Spleen (tissue), 11 donors: ENCODE data around the gene CEP128. TPM values are rescaled to one million over a fixed set of nuclear protein-coding genes. Genes with fewer than 3 reads are reported as not detected.

Experiments used
- DNase-seq: peaks from one replicate; pipeline ENCODE4 v3.0.0-alpha.2; 2020
- H3K27ac ChIP-seq, 8 donors: fragments of 200-600 bp; sonication (generic) in 7 of 8; 1 replicate in 4 of 8; 2 replicates in 4 of 8; pipeline versions ENCODE4 v1.5.0 to v1.8.0; 2016 to 2021; ENCODE audit warnings: inconsistent platforms in 4 of 8, mild to moderate bottlenecking in 4 of 8, moderate library complexity in 1 of 8
- H3K27me3 ChIP-seq, 7 donors: fragments of 200-600 bp; sonication (generic) in 6 of 7; replicated peaks in 1 of 7; 1 replicate in 4 of 7; 2 replicates in 3 of 7; pipeline versions ENCODE4 v1.5.0 to v1.8.0; 2016 to 2021; ENCODE audit warnings: inconsistent platforms in 3 of 7, mild to moderate bottlenecking in 1 of 7
- H3K36me3 ChIP-seq, 6 donors: fragments of 200-600 bp; sonication (generic) in 5 of 6; 1 replicate in 4 of 6; 2 replicates in 2 of 6; pipeline versions ENCODE4 v1.5.0 to v1.8.0; 2016 to 2021; ENCODE audit warnings: inconsistent platforms in 2 of 6
- H3K4me1 ChIP-seq, 6 donors: fragments of 200-600 bp; sonication (generic) in 5 of 6; 1 replicate in 3 of 6; 2 replicates in 3 of 6; pipeline versions ENCODE4 v1.5.0 to v1.8.0; 2016 to 2021; ENCODE audit warnings: inconsistent platforms in 3 of 6
- H3K4me3 ChIP-seq, 8 donors: fragments of 200-600 bp; sonication (generic) in 7 of 8; 1 replicate in 4 of 8; 2 replicates in 4 of 8; pipeline versions ENCODE4 v1.5.0 to v1.8.0; 2016 to 2021; ENCODE audit warnings: inconsistent platforms in 4 of 8, mild to moderate bottlenecking in 4 of 8, moderate library complexity in 2 of 8
- H3K9me3 ChIP-seq, 8 donors: fragments of 200-600 bp; sonication (generic) in 7 of 8; 1 replicate in 4 of 8; 2 replicates in 4 of 8; pipeline versions ENCODE4 v1.5.0 to v1.8.0; 2016 to 2021; ENCODE audit warnings: inconsistent platforms in 4 of 8
- CTCF ChIP-seq, 11 experiments: fragments of 200-600 bp in 7 of 11; fragments of 450-650 bp in 4 of 11; sonication (generic) in 4 of 11; IDR thresholded peaks in 8 of 11; conservative IDR thresholded peaks in 3 of 11; 1 replicate in 7 of 11; 2 replicates in 4 of 11; pipeline versions ENCODE4 v1.4.0 to v1.8.0; 2016 to 2021; ENCODE audit warnings: antibody characterized with exemption in 11 of 11, inconsistent platforms in 4 of 11, mild to moderate bottlenecking in 1 of 11
- POLR2A ChIP-seq, 3 donors: fragments of 450-650 bp; IDR thresholded peaks; one replicate each; pipeline ENCODE4 v1.5.1; 2017; ENCODE audit warnings: antibody characterized with exemption in 3 of 3, mild to moderate bottlenecking in 1 of 3
- POLR2AphosphoS5 ChIP-seq, 3 donors: sonication (generic); formaldehyde crosslinking; IDR thresholded peaks; one replicate each; pipeline ENCODE4 v1.5.1; 2017; ENCODE audit warnings: antibody characterized with exemption in 3 of 3
- WGBS, 5 donors: extraction: QIAGEN DNeasy Blood & Tissue Kit in 3 of 5; methylation state at CpG; one replicate each; pipeline versions ENCODE4 v1.1.5 to v1.1.7; 2013 to 2018; 5-methylcytosine and 5-hydroxymethylcytosine counted together
- intact Hi-C: fragments of 100-400 bp; cut with DNase I; formaldehyde crosslinking; loops from one replicate; pipeline ENCODE4 v1.15.0; 2023; ENCODE audit warnings: low total_unique reads
- polyA plus RNA-seq, 3 donors: library from polyadenylated mRNA; stranded (reverse); fragments of 200-250 nt; gene quantifications; one replicate each; pipeline ENCODE4 v1.2.1, GENCODE V29; 2013
- total RNA-seq, 7 donors: library from RNA; depleted of rRNA in 3 of 7; stranded (reverse); fragments of >200 nt in 3 of 7; fragmentation: NEBNext Ultra II Directional in 4 of 7; extraction: Animal tissue kit (Norgen Biotek cat#: 25700) in 4 of 7; gene quantifications; one replicate each; pipeline versions ENCODE4 v1.1.0 to v1.2.1, GENCODE V29; 2016 to 2021
- donor health status: healthy with polysubstance abuse.
- donor health status: DM: no; HTN: no; CAD: no; lungs with moderate emphysema.
- donor health status: DM: no; HTN: no; CAD: no.
- donor health status: Bipolar disorder and iron deficiency.
- donor health status: healthy.
- donor health status: DM: no; HTN: no; CAD: no.
- donor health status: DM: yes; HTN: yes; CAD: no.

CEP128 gene
- total and polyA plus RNA-seq, 10 donors = 1.5 to 34.2 (median 15.7) TPM

- intact Hi-C loops = no loop called here
- no peak overlapping the region for H3K4me3 ChIP-seq
- H3K9me3 ChIP-seq = no peaks in the 10 kb centered on the region
- H3K36me3 ChIP-seq = no peaks in the 10 kb centered on the region
- no peaks in the 10 kb centered on the region for H3K27me3 ChIP-seq
- H3K4me1 ChIP-seq = no peaks in the 10 kb centered on the region
- TF ChIP-seq POLR2A (IDR thresholded peaks at IDR 0.05) (no peak), CTCF (IDR thresholded peaks at IDR 0.05 in 8 of 11, conservative IDR thresholded peaks at IDR 0.05 in 3 of 11) (no peak), POLR2AphosphoS5 (IDR thresholded peaks at IDR 0.05) (no peak)
- no peak for DNase-seq
- H3K27ac ChIP-seq = no peak overlapping the region
- WGBS, 5 donors = 0 to 91% (median 35%) methylated on average over 1 of the region's 1 CpG
Observed at GRCh38 chr14:80948291-80948690, 6.8 kb upstream of the CEP128 start.

- no peak overlapping the region for H3K4me3 ChIP-seq
- no peaks in the 10 kb centered on the region for H3K27me3 ChIP-seq
- TF ChIP-seq POLR2A (IDR thresholded peaks at IDR 0.05) (no peak), CTCF (IDR thresholded peaks at IDR 0.05 in 8 of 11, conservative IDR thresholded peaks at IDR 0.05 in 3 of 11) (no peak)
- H3K9me3 ChIP-seq = no peaks in the 10 kb centered on the region
- intact Hi-C loops = no loop called here
- H3K36me3 ChIP-seq = no peaks in the 10 kb centered on the region
- DNase-seq = no peak
- no peak overlapping the region for H3K27ac ChIP-seq
- H3K4me1 ChIP-seq = peaks cover 0 to 12% (median 9%) of the 10 kb centered on the region in 6 donors
- WGBS, 5 donors = 67 to 74% (median 71%) methylated on average over 4 of the region's 4 CpGs
Observed at GRCh38 chr14:80946797-80947196, 5.3 kb upstream of the CEP128 start.

- Histone ChIP-seq H3K27ac (no peak overlapping the region), H3K36me3 (no peaks in the 10 kb centered on the region), H3K4me1 (peaks cover 0 to 18% (median 12%) of the 10 kb centered on the region in 6 donors), H3K4me3 (no peak overlapping the region), H3K9me3 (no peaks in the 10 kb centered on the region), H3K27me3 (no peaks in the 10 kb centered on the region)
- WGBS, 5 donors = 79 to 98% (median 91%) methylated on average over 1 of the region's 1 CpG
- intact Hi-C loops = no loop called here
- no peak for TF ChIP-seq POLR2A (IDR thresholded peaks at IDR 0.05)
- DNase-seq = no peak
Observed at GRCh38 chr14:80946187-80946586, 4.6 kb upstream of the CEP128 start.

GRCh38 chr14:80944861-80945617 lies 3.5 kb upstream of the CEP128 start:
- peaks cover 3 to 30% (median 20%) of the 10 kb centered on the region in 6 donors for H3K4me1 ChIP-seq
- 86 to 95% (median 90%) methylated on average over 5 of the region's 5 CpGs for WGBS, 5 donors
- no peaks in the 10 kb centered on the region for H3K27me3 ChIP-seq
- no peak overlapping the region for H3K27ac ChIP-seq
- H3K9me3 ChIP-seq = no peaks in the 10 kb centered on the region
- DNase-seq = no peak
- no peak overlapping the region for H3K4me3 ChIP-seq
- intact Hi-C loops = no loop called here
- TF ChIP-seq CTCF (IDR thresholded peaks at IDR 0.05 in 8 of 11, conservative IDR thresholded peaks at IDR 0.05 in 3 of 11) (no peak), POLR2AphosphoS5 (IDR thresholded peaks at IDR 0.05) (no peak), POLR2A (IDR thresholded peaks at IDR 0.05) (no peak)
- H3K36me3 ChIP-seq = no peaks in the 10 kb centered on the region
